ENCODE data around the gene TRAF2. TPM values are rescaled to one million over a fixed set of nuclear protein-coding genes. Genes with fewer than 3 reads are reported as not detected.

TRAF2 gene
- total and polyA plus RNA-seq, 2 of the 8 experiments (the other 6 are each of a cell fraction or from before 2014, with no cell fraction given) = 26.9 to 50.2 TPM

- H3K23ac ChIP-seq (ENCODE audit: insufficient read length) = no peak overlapping the region
- no peak overlapping the region for H3K18ac ChIP-seq (ENCODE audit: extremely low read depth, low read length)
- ChIA-PET POLR2A (ENCODE audit: partially characterized antibody) (no interaction called here), CTCF (ENCODE audit: partially characterized antibody) (interaction anchor here (1.5 kb wide), 1 partner anchor 9 kb away, joined by 8 read pairs; no protein-coding TSS in a partner anchor)
- H3K36me3 ChIP-seq (ENCODE audit: control insufficient read depth in 2 of 4, insufficient read depth in 4 of 4, low read length in 3 of 4) = peaks cover 9 to 35% (median 26%) of the 10 kb centered on the region in 4 experiments; a peak in 7 of 8 replicates
- no peaks in the 10 kb centered on the region for H3K27me3 ChIP-seq (replicated peaks in 1 of 4; ENCODE audit: control insufficient read depth in 3 of 4, extremely low read depth in 1 of 4, insufficient read depth in 3 of 4, low read length in 3 of 4)
- H3K4me3 ChIP-seq (ENCODE audit: extremely low read depth in 1 of 4, insufficient read depth in 2 of 4, low read depth in 3 of 4, low read length in 4 of 4) = no peak overlapping the region
- no peak overlapping the region for H2BK120ac ChIP-seq (replicated peaks; ENCODE audit: low read depth, low read length)
- H3K4me2 ChIP-seq (ENCODE audit: insufficient read depth in 1 of 2, low read depth in 2 of 2, low read length in 2 of 2) = no peak overlapping the region
- no peaks in the 10 kb centered on the region for H3K23me2 ChIP-seq (ENCODE audit: low read depth, low read length)
- H3K4ac ChIP-seq (replicated peaks; ENCODE audit: insufficient read length, low read depth, low read length) = no peak overlapping the region
- H3K79me1 ChIP-seq (ENCODE audit: low read depth, low read length) = peaks cover 12% of the 10 kb centered on the region
- H3K9me3 ChIP-seq (ENCODE audit: insufficient read depth in 2 of 2, low read depth in 1 of 2, low read length in 1 of 2) = no peaks in the 10 kb centered on the region
- H2BK12ac ChIP-seq (ENCODE audit: low read depth, low read length) = no peak overlapping the region
- no peak overlapping the region for H2AK5ac ChIP-seq (ENCODE audit: low read depth, low read length)
- H2BK15ac ChIP-seq (ENCODE audit: low read length) = no peak overlapping the region
- no peak for DNase-seq (ENCODE audit: low read depth in 1 of 2, low spot score in 2 of 2)
- no peak overlapping the region for H4K8ac ChIP-seq (ENCODE audit: extremely low read depth, insufficient read depth, low read length)
- peaks cover 10 to 21% of the 10 kb centered on the region in 2 experiments for H4K20me1 ChIP-seq (replicated peaks in 1 of 2; ENCODE audit: control insufficient read depth in 1 of 2, insufficient read depth in 2 of 2, low read length in 2 of 2)
- H3K27ac ChIP-seq (ENCODE audit: low read depth, low read length) = no peak overlapping the region
- H2BK20ac ChIP-seq (ENCODE audit: low read length) = no peak overlapping the region
- 92% methylated on average over 15 of the region's 15 CpGs; no CpG with 5 or more reads in 1 of the 2 experiments for WGBS, 2 experiments (ENCODE audit: extremely low coverage in 1 of 2, insufficient coverage in 1 of 2, insufficient read length in 1 of 2, insufficient replicate concordance in 2 of 2, low coverage in 1 of 2, low lambda C conversion rate in 2 of 2, missing lambda C conversion rate in 1 of 2)
- H4K91ac ChIP-seq (replicated peaks; ENCODE audit: insufficient read length, low read length) = no peak overlapping the region
- no peak for FAIRE-seq
- no peak overlapping the region for H4K5ac ChIP-seq (ENCODE audit: insufficient read length, low read depth, low read length)
- no peak overlapping the region for H3K9ac ChIP-seq (replicated peaks in 1 of 4; ENCODE audit: extremely low read depth in 1 of 4, low read depth in 3 of 4, low read length in 3 of 4)
- H3K56ac ChIP-seq (replicated peaks; ENCODE audit: insufficient read length, low read depth, low read length) = no peak overlapping the region
- H2AFZ ChIP-seq (ENCODE audit: low read length) = no peak overlapping the region
- H3K79me2 ChIP-seq (ENCODE audit: control insufficient read depth in 1 of 2, insufficient read depth in 2 of 2, low read length in 2 of 2) = 0 out of 4 replicates have a peak, but pooled peaks cover 0 to 3% of the 10 kb centered on the region in 2 experiments
- H3K4me1 ChIP-seq (replicated peaks in 1 of 4; ENCODE audit: control insufficient read depth in 3 of 4, insufficient read depth in 4 of 4, low read length in 3 of 4) = no peaks in the 10 kb centered on the region; a peak in 1 of 7 replicates
- no peak overlapping the region for H2BK5ac ChIP-seq (ENCODE audit: low read depth, low read length)
- H3K14ac ChIP-seq (ENCODE audit: insufficient read length) = no peak overlapping the region
- TF ChIP-seq BCL11A (IDR thresholded peaks at IDR 0.05; ENCODE audit: low read depth in 2 of 2, low read length in 2 of 2) (no peak), TCF12 (IDR thresholded peaks at IDR 0.05; ENCODE audit: low read depth, low read length) (no peak), FOSL1 (IDR thresholded peaks at IDR 0.05; ENCODE audit: insufficient read depth, low read depth, low read length) (no peak), SIN3A (conservative IDR thresholded peaks at IDR 0.05 in 1 of 2, IDR thresholded peaks at IDR 0.05 in 1 of 2; ENCODE audit: low read depth in 1 of 2, low read length in 2 of 2) (no peak), TBP (IDR thresholded peaks at IDR 0.05; ENCODE audit: low read depth, low read length) (no peak), POLR2A (IDR thresholded peaks at IDR 0.05; ENCODE audit: control extremely low read depth in 1 of 2, low read depth in 2 of 2, low read length in 2 of 2) (no peak), CHD1 (IDR thresholded peaks at IDR 0.05; ENCODE audit: low read depth, low read length) (no peak), ASH2L (IDR thresholded peaks at IDR 0.05; ENCODE audit: low read length) (no peak), RAD21 (IDR thresholded peaks at IDR 0.05 in 1 of 2, conservative IDR thresholded peaks at IDR 0.05 in 1 of 2; ENCODE audit: low read depth in 2 of 2, low read length in 2 of 2) (no peak), CEBPB (IDR thresholded peaks at IDR 0.05; ENCODE audit: low read depth, low read length) (no peak), E2F6 (IDR thresholded peaks at IDR 0.05) (no peak), CHD2 (IDR thresholded peaks at IDR 0.05; ENCODE audit: low read length) (no peak)
- TF ChIP-seq, protein P1, sequence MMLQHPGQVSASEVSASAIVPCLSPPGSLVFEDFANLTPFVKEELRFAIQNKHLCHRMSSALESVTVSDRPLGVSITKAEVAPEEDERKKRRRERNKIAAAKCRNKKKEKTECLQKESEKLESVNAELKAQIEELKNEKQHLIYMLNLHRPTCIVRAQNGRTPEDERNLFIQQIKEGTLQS (IDR thresholded peaks at IDR 0.05; ENCODE audit: insufficient read depth, low read depth, low read length) = no peak
Measured at GRCh38 chr9:136902259-136902821, 16.0 kb downstream of the TRAF2 start.

All from H1 (cell line).